ENCODE results near the gene ATP5PB. TPM values are rescaled to one million over a fixed set of nuclear protein-coding genes. Genes with fewer than 3 reads are reported as not detected.

ATP5PB gene
- total RNA-seq, 1 donor from 2014 or later: 254 TPM

DNA sequence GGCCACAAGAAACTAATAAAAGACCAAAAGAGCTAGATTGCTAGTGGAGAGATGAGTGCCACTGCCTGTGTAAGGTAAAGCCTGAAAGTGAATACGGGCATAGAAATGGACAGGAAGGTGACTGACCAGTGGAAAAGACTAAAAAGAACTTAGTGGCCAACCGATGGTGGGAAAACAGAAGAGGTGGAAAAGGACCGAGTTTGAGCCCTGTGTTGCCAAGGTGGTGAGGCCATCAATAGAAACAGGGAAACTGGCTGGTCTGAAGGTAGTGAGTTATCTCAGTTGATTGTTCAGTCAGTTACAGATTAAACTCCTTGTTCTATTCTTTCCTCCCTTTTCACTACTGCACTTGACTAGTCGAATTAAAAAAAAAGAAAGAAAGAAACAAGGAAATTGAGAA, 2.7 kb upstream of the ATP5PB start:
- FAIRE-seq: no peak
- no peak for DNase-seq (ENCODE audit: low spot score in 2 of 2)

DNA sequence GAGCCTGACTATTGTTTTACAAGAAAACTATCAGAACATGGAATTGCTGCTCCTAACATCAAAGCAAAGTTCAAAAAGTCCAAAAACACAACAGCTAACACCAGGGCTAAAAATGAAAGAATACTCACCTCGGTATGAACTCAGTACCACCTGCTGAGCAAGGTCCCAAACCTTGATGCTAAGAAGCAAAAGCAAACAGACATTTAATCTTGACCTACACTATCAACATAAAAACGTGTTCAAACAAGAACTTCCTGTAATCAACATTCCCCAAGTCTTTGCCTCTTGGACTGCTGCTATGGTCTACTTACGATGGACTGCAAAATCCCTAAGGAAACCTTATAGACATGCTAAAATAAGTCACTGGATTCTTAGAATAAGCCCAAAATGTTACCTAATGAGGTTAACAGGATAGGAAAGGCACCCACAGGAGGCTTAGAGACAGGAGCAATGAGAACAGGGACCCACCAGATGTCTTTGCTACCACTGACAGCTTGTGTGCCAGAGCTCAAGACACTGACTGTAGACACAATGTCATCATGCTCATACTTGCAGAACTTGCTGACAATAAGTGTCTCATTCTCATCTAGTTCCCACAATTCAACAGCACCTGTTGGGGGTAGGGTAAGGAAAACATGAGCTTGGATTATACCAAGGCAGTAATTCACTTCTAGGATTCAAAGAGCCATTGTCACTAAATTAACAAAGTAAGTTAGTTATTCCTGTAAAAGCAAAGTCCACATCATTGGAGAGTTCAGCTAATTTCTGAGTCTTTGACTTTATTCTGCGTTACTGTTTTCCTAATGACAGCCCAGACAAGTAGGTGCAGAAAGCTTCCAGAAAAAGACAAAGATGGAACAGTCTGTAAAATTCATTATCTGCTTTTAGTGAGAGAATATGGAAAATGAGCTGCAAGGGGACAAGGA, 2.0 kb upstream of the ATP5PB start:
- DNase-seq (ENCODE audit: low spot score in 2 of 2) (no peak), FAIRE-seq (no peak)

DNA sequence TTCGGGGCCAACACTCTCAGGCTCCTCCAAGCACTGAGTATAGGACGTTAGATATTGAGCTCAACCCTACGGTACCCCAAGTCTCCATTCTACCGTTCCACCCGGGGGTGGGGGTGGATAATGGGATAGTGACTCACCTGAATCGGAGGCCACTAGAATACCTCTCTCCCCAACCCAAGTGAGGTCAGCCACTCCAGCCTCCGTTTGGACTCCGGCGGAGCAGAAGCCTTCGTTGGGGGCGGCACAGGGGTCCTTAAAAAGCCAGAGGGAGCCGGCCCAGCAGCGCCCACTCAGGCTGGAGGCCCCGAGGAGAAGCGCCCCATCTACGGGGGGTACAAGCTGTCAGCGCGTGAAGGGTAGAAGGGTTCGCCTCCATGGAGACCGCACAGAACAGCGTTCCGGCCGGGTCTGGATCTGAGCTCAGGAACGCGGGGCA, 764 bp upstream of the ATP5PB start:
- FAIRE-seq: no peak
- peak in 1 of 2 donors; percentile 23 for DNase-seq (ENCODE audit: low spot score in 2 of 2)

DNA sequence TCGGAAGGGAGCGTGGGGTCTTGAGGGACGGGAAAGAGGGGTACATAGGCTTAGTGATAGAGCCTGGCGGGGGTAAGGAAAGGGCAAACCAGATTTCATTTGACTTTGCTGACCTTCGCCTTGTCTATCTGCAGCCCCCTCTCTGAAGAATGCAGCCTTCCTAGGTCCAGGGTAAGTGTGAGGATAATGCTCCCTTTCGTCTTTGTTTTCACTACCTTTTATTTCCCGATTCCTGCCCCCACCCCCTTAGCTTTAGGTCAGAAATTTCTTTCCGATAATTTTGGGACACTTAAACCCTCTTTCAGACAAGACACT, 396 bp downstream of the ATP5PB start:
- DNase-seq (ENCODE audit: low spot score in 2 of 2) (no peak), FAIRE-seq (no peak)

DNA sequence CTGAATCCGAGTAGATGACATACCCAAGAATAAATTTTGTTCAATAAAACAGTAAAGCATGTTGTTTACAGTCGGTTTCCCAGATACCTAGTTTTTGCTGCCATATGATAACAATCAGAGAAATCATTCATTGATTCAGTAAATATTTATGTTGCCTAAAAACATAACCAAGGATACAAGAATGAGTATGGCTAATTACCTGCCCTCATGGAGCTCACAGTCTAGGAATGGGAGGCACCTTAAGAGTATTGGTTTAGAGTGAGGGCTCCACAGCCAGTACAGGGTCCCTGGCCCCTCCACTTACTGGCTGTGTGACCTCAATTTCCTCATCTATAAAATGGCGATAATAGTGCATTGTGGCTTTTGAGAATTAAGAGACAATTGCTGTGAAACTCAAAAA, 921 bp downstream of the ATP5PB start:
- FAIRE-seq: no peak
- no peak for DNase-seq (ENCODE audit: low spot score in 2 of 2)

DNA sequence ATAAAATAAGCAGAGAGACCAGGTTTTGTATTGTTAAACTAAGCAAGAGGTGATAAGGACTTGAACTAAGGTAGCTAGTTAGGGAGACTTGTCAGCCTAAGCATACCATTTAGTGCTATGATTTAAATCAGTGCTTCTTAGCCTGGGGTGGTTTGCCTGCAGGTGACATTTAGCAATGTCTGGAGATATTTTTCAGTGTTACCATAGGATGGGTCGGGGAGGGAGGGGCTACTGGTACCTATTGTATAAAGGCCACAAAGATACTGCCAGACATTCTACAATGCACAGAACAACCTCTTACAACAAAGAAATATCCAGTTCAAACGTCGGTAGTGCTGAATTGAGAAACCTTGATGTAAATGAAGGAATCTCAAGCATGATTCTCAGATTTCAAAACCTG, 3.3 kb downstream of the ATP5PB start:
- DNase-seq (ENCODE audit: low spot score in 2 of 2) (no peak), FAIRE-seq (no peak)

DNA sequence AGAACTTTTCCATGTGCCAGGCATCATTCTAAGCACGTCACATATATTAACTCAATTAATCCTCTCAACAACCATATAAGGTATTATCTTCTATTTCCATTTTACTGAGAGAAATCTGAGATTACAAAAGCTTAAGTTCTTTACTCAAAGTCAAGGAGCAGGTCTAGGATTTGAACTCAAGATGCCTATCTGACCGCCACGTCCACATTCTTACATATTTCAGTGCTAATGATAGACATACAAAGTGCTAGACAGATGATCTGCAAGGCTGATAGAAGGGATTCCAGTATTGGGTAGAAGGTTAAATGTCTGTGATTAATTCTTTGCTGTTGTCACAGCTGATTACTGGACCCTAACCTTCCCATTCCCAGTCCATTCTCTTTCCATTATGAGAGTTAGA, 4.4 kb downstream of the ATP5PB start:
- FAIRE-seq: no peak
- no peak for DNase-seq (ENCODE audit: low spot score in 2 of 2)

DNA sequence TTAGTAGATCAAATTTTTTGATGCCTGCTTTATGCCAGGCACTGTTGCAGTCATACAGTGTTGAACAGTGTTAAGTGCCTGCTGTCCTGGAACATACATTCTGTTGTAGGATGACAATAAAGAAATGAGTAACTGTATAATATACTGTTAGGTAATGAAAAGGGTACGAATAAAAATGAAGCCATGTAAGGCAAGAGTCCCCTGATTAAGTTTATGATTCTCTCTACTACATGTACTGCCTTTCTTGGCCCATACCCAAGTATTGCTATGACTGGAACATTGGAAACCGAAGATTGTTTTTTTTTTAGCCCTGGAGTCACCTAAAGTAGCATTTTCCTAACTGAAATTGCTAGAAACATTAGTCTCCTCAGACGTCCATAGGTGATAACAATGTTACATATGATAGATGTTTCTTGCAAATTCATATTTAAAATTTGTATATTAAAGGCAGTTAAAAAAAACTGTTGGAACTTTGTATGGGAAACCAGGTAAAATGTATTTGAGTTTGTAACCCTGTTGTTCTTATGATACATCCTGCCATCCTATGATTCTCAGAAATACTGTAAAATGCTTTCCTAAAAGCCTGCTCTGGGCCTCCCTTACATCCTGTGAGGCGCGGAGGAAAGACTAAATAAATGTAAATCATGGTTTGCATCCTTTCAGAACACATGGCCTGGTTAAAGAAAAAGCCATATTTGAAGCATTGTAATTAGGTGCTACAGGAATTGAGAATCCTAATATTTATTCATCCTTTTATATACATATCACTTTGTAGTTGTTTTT, 5.8 kb downstream of the ATP5PB start:
- DNase-seq (ENCODE audit: low spot score in 2 of 2) (no peak), FAIRE-seq (no peak)

DNA sequence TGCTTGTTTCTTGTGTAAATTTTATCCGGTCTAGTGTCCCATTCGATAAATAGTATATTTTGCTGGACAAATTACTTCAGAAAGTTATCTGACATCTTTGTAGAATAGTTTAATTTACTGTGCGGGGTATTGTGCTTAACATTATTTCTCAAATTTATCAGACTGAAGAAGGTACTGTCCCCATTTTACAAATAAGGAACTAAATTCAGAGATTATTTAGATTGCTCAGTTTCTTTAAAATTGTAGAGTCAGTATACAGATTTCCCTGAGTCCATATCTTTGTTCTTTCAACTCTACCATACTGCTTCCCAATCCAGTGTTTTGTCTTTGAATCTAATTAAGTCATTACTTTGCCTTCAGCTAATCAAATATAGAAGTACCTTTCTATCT, 6.4 kb downstream of the ATP5PB start:
- DNase-seq (ENCODE audit: low spot score in 2 of 2) (no peak), FAIRE-seq (no peak)

DNA sequence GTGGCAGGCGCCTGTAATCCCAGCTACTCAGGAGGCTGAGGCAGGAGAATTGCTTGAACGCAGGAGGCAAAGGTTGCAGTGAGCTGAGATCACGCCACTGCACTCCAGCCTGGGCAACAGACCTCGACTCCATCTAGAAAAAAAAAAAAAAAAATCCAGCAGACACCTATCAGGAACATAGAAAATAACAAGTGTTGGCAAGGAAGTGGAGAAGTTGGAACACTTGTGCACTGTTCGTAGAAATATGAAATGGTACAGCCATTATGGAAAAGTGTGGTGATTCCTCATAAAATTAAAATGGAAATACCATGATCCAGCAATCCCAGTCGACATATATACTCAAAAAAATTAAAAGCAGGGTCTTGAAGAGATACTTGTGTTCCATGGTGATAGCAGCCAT, 12.5 kb downstream of the ATP5PB start:
- FAIRE-seq (no peak), DNase-seq (ENCODE audit: low spot score in 2 of 2) (no peak)

DNA sequence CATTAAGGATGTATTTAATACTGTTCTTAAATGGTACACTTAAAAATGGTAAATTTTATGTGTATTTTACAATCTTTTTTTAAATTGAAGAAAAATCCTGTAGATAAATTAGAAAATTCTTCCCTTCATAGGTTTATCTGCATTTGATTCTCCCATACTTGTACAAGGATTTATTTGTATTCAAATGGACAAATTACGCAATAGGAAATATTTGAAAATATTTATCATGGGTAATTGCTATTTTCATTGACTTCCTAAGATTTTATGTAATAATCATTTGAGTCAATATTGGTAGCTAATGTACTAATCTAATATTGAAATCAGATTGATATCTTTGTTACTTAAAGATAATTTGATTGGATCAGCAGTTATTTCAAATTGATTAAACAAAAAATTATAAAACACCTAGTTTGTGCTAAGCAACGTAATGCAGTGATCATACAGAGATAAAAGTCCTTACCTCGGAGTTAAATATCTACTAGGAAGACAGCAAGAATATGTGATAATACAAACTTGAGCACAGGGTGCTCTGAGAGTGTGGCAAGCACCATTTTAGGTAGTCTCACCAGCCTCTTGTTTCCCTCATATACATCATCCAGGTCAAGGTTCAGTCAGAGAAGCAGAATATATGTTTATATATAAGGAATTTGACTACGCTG, 13.2 kb downstream of the ATP5PB start:
- DNase-seq (ENCODE audit: low spot score in 2 of 2) (no peak), FAIRE-seq (no peak)

DNA sequence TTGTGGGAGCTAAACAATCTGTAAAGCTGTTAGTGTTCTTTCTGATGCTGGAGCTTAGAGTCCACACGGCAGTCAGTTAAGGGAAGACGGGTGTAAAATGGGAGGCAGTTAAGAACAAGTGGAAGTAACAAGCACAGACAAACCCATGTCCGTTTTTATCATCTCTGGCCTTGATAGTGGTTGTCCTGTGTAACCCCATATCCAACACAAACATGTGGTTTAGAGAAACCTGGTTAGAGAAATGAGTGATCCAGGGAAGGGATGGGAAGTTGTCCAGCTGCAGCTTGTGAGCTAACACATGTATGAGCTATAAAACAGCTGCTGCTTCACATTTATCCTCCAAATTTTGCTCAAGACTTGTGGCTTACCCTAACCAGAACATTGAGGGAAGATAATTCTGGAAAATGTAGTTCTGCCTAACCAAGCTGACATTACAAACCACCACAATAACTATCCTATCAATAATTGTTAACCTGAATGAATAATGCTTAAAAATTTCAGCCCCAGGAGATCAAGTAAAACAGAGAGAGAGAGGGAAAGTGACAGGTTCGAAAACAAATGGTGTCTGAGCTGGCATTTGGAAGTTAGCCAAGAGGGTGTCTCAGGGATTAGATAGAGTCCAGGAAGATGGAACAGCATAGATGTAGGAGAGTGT, 13.9 kb downstream of the ATP5PB start:
- DNase-seq (ENCODE audit: low spot score in 2 of 2): no peak
- FAIRE-seq: no peak

DNA sequence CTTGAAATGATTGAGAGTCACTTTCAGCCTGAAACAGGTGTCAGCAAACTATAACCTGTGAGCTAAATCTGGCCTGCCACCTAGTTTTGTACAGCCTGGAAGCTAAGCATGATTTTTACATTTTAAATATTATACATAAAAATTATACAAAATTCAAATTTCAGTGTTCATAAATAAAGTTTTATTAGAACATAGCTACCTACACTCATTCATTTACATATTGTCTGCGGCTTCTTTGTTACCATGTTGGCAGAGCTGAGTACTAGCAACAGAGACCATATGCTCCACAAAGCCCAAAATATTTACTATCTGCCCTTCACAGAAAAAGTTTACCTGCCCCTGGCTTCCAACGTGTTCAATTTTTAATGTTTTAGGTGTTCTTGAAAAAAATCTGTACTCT, 16.5 kb downstream of the ATP5PB start:
- no peak for DNase-seq (ENCODE audit: low spot score in 2 of 2)
- FAIRE-seq: no peak

DNA sequence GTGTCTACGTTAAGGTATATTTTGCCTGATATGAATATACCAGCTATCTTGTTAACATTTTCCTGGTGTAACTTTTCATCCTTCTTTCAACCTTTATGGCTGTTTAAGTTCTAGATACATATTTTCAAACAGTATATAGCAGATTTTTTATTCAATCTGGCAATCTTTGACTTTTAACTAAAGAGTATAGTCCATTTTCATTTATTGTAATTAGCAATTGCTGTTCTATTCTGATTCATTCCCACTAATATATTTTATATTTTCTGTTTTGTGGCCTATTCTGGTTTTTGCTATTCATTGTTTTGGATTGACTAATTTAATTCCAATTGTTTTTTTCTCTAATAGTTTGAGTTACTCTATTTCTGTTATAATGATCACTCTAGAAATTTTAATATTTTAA, 17.2 kb downstream of the ATP5PB start:
- FAIRE-seq (peak; percentile 36), DNase-seq (ENCODE audit: low spot score in 2 of 2) (no peak)

DNA sequence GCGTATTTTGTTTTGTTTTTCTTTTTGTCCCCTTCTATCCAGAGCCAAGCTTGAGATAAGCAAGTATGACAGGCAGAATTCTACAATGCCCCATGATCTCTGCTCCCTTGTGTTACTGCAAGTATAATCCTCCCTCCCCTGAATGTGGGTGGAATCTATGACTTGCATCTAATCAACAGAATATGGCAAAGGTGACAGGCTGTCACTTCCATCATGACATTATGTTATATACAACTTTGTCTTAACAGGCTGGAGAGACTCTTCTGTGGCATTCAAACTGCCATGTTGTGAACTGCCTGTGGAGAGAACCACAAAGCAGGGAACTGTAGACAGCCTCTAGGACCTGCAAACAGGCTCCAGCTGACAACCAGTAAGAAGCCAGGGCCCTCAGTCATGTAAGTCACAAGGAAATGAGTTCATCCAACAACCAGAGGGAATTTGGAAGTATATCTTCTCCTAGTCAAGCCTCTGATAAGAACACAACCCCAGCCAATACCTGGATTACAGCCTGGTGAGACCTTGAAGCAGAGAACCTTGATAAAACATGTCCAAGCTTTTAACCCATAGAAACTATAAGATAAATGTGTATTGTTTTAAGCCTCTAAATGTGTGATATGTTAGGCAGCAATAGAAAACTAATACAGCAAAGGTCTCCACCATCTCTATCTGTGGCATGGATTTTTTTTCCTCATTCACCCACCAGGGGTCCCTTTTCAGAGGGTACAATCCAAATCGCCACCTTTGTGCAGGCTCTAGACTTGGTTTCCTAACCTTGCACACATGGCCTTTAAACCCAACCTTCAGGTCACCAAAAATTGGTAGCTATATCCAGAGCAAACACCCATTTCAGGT, 18.8 kb downstream of the ATP5PB start:
- FAIRE-seq (no peak), DNase-seq (ENCODE audit: low spot score in 2 of 2) (no peak)

DNA sequence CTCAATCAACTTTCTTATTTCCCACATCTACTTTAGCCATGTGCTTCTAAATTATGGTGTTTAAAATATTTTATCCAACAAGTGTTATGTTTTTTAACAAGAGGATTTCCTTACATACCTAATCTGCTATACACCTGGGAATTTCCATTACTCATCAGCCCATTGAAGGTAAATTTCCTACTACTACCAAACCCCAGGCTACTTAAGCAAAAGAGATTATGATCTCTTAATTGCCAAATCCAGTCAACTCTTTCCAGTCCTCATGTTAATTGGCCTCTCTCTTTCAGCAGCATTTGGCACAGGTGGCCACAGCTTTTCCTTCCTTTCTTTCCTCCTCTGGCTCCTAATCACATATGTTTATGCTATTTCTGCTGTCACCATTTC, 19.4 kb downstream of the ATP5PB start:
- FAIRE-seq (no peak), DNase-seq (ENCODE audit: low spot score in 2 of 2) (no peak)

DNA sequence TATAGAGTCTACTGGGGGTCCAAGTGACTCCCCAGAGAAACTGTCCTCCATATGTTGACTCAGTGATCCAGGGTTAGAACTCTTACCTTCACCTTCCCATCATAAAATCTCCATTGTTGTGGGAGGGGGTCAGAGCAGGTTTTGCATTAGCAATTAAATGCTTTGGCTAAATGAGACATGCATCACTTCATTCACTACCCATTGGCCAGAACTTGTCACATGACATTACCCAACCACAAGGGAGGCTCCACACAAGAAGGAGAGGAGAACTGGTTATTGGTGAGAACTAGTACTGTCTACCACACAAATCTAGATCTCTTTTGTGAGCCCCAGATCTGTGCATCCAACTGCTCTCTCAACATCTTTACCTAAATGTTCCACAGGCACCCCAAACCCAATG, 20.3 kb downstream of the ATP5PB start:
- no peak for FAIRE-seq

DNA sequence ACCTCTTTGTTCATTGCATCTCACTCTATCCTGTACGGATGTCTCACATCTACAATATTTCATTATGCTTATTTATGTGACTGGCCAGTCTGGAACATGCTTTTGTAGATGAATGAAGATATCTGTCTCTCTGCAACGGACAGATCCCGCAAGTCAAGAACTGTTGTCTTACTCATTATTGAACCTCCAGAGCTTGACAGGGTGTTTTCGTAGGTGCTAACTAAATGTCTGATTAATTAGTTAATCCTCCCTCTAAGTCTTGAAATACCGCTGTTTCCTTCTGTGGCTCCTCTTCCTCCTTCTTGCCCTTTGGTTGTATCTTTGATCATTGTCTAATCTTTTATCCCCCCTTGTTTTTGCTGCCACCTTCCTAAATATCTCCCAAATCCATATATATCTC, 21.3 kb downstream of the ATP5PB start:
- FAIRE-seq: no peak
- DNase-seq (ENCODE audit: low spot score in 2 of 2): no peak

More for the DNA sequence above, 20.3 kb downstream of the ATP5PB start:
- no peak for DNase-seq (ENCODE audit: low spot score in 2 of 2)

DNA sequence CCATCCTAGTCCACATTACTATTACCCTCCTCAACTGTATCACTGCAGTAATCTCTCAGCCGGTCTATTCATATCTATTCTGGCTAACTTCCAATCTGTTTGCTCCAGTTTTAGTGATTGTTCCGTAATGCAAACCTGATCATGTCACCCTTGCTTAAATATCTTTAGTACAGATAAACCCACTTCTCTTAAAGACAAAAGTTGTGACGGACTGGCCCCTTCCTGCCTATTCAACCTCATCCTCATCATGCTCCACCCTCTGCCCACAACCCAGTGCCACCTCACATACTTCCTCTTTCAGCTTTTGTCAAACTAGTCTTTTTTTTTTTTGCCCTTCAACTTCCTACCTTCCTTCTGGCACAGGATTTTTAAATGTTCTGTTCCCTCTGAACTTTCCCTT, 21.7 kb downstream of the ATP5PB start:
- DNase-seq (ENCODE audit: low spot score in 2 of 2): no peak
- no peak for FAIRE-seq

DNA sequence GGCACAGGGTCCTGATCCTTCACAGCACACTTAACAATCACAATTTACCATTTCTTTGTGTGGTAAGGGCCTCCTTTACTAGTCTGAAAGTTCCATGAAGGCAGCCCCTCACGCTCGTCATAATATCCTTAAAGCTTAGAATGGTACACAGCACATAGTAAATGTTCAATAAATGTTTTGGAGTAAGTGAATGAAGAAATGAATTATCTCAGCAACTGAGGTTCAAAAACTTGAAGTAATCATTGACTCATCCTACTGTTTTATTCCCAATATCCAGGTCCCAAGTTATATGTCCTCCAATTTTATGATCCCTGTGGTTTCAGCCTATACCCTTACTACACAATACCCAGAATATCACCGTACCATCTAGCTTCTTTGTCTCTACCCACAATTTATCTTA, 22.3 kb downstream of the ATP5PB start:
- FAIRE-seq: no peak
- no peak for DNase-seq (ENCODE audit: low spot score in 2 of 2)

Data from frontal cortex (tissue), 4 donors.